H9 (cell line): Measurements from ENCODE around the gene GLRA2. TPM values are rescaled to one million over a fixed set of nuclear protein-coding genes. Genes with fewer than 3 reads are reported as not detected.

Experiments used
- DNase-seq: peaks from one replicate; pipeline ENCODE4 v3.0.0-alpha.2; 2017
- H2AFZ ChIP-seq: one replicate; pipeline ENCODE4 v1.6.1; 2013; ENCODE audit warnings: mild to moderate bottlenecking, low read length, control low read depth, moderate library complexity
- H2AK5ac ChIP-seq: 2 replicates; pipeline ENCODE4 v1.6.1; 2013; ENCODE audit warnings: low read length, control low read depth, mixed read lengths; ENCODE audit not compliant: insufficient read length
- H2BK120ac ChIP-seq: one replicate; pipeline ENCODE4 v1.6.1; 2013; ENCODE audit warnings: low read depth, mild to moderate bottlenecking, low read length, control low read depth, inconsistent platforms; ENCODE audit not compliant: poor library complexity, severe bottlenecking
- H2BK12ac ChIP-seq: 2 replicates; pipeline ENCODE4 v1.6.1; 2013; ENCODE audit warnings: low read length, control low read depth, mixed read lengths, low read depth; ENCODE audit not compliant: insufficient read length
- H2BK15ac ChIP-seq: 2 replicates; pipeline ENCODE4 v1.6.1; 2013; ENCODE audit warnings: low read depth, low read length, control low read depth
- H2BK20ac ChIP-seq: one replicate; pipeline ENCODE4 v1.6.1; 2013; ENCODE audit warnings: low read depth, mild to moderate bottlenecking, low read length, control low read depth, inconsistent platforms; ENCODE audit not compliant: poor library complexity, severe bottlenecking
- H2BK5ac ChIP-seq: 2 replicates; pipeline ENCODE4 v1.6.1; 2013; ENCODE audit warnings: low read length, control low read depth, mixed read lengths; ENCODE audit not compliant: insufficient read length
- H3K14ac ChIP-seq: 2 replicates; pipeline ENCODE4 v1.6.1; 2013; ENCODE audit warnings: low read length, control low read depth; ENCODE audit not compliant: insufficient read depth
- H3K18ac ChIP-seq: 2 replicates; pipeline ENCODE4 v1.6.1; 2013; ENCODE audit warnings: low read depth, mild to moderate bottlenecking, mixed read lengths, low read length, control low read depth; ENCODE audit not compliant: insufficient read length
- H3K23ac ChIP-seq: 2 replicates; pipeline ENCODE4 v1.6.1; 2013; ENCODE audit warnings: low read length, control low read depth, mixed read lengths, low read depth; ENCODE audit not compliant: insufficient read length
- H3K23me2 ChIP-seq: 2 replicates; pipeline ENCODE4 v1.6.1; 2013; ENCODE audit warnings: low read depth, mild to moderate bottlenecking, mixed read lengths, low read length, control low read depth; ENCODE audit not compliant: insufficient read length, poor library complexity, severe bottlenecking
- H3K27ac ChIP-seq: 2 replicates; pipeline ENCODE4 v1.5.1; 2013; ENCODE audit warnings: low read length, control low read depth, mixed read lengths, low read depth; ENCODE audit not compliant: insufficient read length
- H3K27me3 ChIP-seq: 2 replicates; pipeline ENCODE4 v1.6.1; 2013; ENCODE audit warnings: low read length, control low read depth, inconsistent platforms; ENCODE audit not compliant: insufficient read depth
- H3K4ac ChIP-seq: 2 replicates; pipeline ENCODE4 v1.6.1; 2013; ENCODE audit warnings: low read depth, mild to moderate bottlenecking, control low read depth, inconsistent platforms, low read length, moderate library complexity
- H3K4me1 ChIP-seq: 2 replicates; pipeline ENCODE4 v1.6.1; 2013; ENCODE audit warnings: low read length, control low read depth, inconsistent platforms; ENCODE audit not compliant: insufficient read depth
- H3K4me2 ChIP-seq: 2 replicates; pipeline ENCODE4 v1.6.1; 2013; ENCODE audit warnings: low read length, control low read depth, mixed read lengths; ENCODE audit not compliant: insufficient read length, insufficient read depth
- H3K56ac ChIP-seq: 2 replicates; pipeline ENCODE4 v1.6.1; 2013; ENCODE audit warnings: low read depth, mild to moderate bottlenecking, mixed read lengths, low read length, control low read depth; ENCODE audit not compliant: insufficient read length
- H3K79me1 ChIP-seq: 2 replicates; pipeline ENCODE4 v1.6.1; 2013; ENCODE audit warnings: low read depth, mild to moderate bottlenecking, moderate library complexity, low read length, control low read depth, inconsistent platforms; ENCODE audit not compliant: insufficient read depth, poor library complexity, severe bottlenecking
- H3K79me2 ChIP-seq: 2 replicates; pipeline ENCODE4 v1.6.1; 2013; ENCODE audit warnings: low read length, control low read depth, inconsistent platforms; ENCODE audit not compliant: insufficient read depth
- H3K9ac ChIP-seq: 2 replicates; pipeline ENCODE4 v1.6.1; 2013; ENCODE audit warnings: low read length, control low read depth, mixed read lengths; ENCODE audit not compliant: insufficient read length; ENCODE audit errors: extremely low read depth
- H3K9me3 ChIP-seq: one replicate; pipeline ENCODE4 v1.6.1; 2013; ENCODE audit warnings: low read depth, low read length, inconsistent platforms; ENCODE audit not compliant: control insufficient read depth
- H3T11ph ChIP-seq: one replicate; pipeline ENCODE4 v1.6.1; 2013; ENCODE audit warnings: mild to moderate bottlenecking, low read length, control low read depth, inconsistent platforms
- H4K20me1 ChIP-seq: one replicate; pipeline ENCODE4 v1.6.1; 2013; ENCODE audit not compliant: control insufficient read depth, insufficient read length, insufficient read depth
- H4K5ac ChIP-seq: 2 replicates; pipeline ENCODE4 v1.6.1; 2013; ENCODE audit warnings: low read depth, mild to moderate bottlenecking, mixed read lengths, low read length, control low read depth; ENCODE audit not compliant: insufficient read length
- H4K8ac ChIP-seq: replicated peaks from 2 replicates; pipeline ENCODE4 v1.6.1; 2013; ENCODE audit warnings: low read length, control low read depth, mixed read lengths, low read depth; ENCODE audit not compliant: insufficient read length
- H4K91ac ChIP-seq: 2 replicates; pipeline ENCODE4 v1.6.1; 2013; ENCODE audit warnings: low read depth, mild to moderate bottlenecking, moderate library complexity, mixed read lengths, low read length, control low read depth; ENCODE audit not compliant: insufficient read length
- H3K27ac Mint-ChIP-seq, 3 experiments: 2 replicates in 2 of 3; 3 replicates in 1 of 3; pipeline ENCODE4 v1.8.0; 2020 to 2021; ENCODE audit warnings: mixed read lengths in 3 of 3, mild to moderate bottlenecking in 1 of 3, moderate library complexity in 1 of 3
- H3K27me3 Mint-ChIP-seq: 2 replicates; pipeline ENCODE4 v1.8.0; 2021; ENCODE audit warnings: low read depth, mild to moderate bottlenecking, moderate library complexity, mixed read lengths
- H3K36me3 Mint-ChIP-seq, 3 experiments: 2 replicates in 2 of 3; 3 replicates in 1 of 3; pipeline ENCODE4 v1.8.0; 2020 to 2021; ENCODE audit warnings: low read depth in 3 of 3, mixed read lengths in 3 of 3; ENCODE audit not compliant: insufficient read depth in 1 of 3
- H3K4me1 Mint-ChIP-seq, 2 experiments: 2 replicates each; pipeline ENCODE4 v1.8.0; 2020; ENCODE audit warnings: mixed read lengths in 2 of 2
- H3K4me3 Mint-ChIP-seq, 2 experiments: 2 replicates in 1 of 2; 3 replicates in 1 of 2; pipeline ENCODE4 v1.8.0; 2020 to 2021; ENCODE audit warnings: mild to moderate bottlenecking in 2 of 2, mixed read lengths in 2 of 2, moderate library complexity in 1 of 2
- H3K9me3 Mint-ChIP-seq, 2 experiments: 2 replicates in 1 of 2; 3 replicates in 1 of 2; pipeline ENCODE4 v1.8.0; 2020; ENCODE audit warnings: mild to moderate bottlenecking in 2 of 2, mixed read lengths in 2 of 2, moderate library complexity in 1 of 2
- total RNA-seq: library from RNA; stranded (reverse); gene quantifications from 2 replicates; pipeline ENCODE4 v1.2.1, GENCODE V29; 2021
- TF ChIP-seq, protein P1 (sequence below): fragments of 200-600 bp; sonication (generic); conservative IDR thresholded peaks from 3 replicates; pipeline ENCODE4 v1.8.0; 2021; ENCODE audit warnings: antibody characterized with exemption, mild to moderate bottlenecking

The GLRA2 gene
- total RNA-seq, 1 experiment from 2014 or later = not detected

DNA sequence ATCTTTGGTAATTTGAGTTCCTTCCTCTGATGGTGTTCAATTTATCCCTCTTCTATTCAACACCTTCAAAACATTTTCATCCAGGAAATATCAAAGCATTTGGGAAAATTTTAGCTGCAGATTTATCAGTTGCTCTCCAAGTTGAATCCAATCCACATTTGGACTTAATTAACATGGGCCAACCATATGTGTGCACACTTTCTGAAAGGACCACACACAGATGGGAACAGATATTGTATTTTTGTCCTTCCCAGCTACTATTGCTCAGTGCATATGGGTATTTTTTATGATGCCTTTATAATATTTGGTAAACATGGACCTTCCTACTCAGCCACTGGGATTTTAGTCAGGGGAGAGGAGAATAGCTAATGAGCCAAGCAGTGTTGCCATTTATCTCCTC, 65.2 kb downstream of the GLRA2 start:
- Histone ChIP-seq H3K14ac (no peak overlapping the region), H4K8ac (no peak overlapping the region), H2BK20ac (no peak overlapping the region), H3K79me1 (no peaks in the 10 kb centered on the region), H3K79me2 (no peaks in the 10 kb centered on the region), H2BK12ac (no peak overlapping the region), H3K27ac (no peak overlapping the region), H3K18ac (no peak overlapping the region), H4K20me1 (no peaks in the 10 kb centered on the region), H2BK5ac (no peak overlapping the region), H3K4ac (no peak overlapping the region), H3K23me2 (no peaks in the 10 kb centered on the region), H3K4me2 (no peak overlapping the region), H4K5ac (no peak overlapping the region), H2BK120ac (no peak overlapping the region), H3K9ac (no peak overlapping the region), H2AK5ac (no peak overlapping the region), H3T11ph (no peak overlapping the region), H3K4me1 (peaks cover 3% of the 10 kb centered on the region; the same call in 1 of the 2 replicates), H2AFZ (no peak overlapping the region), H3K23ac (no peak overlapping the region), H4K91ac (no peak overlapping the region), H3K27me3 (no peaks in the 10 kb centered on the region), H2BK15ac (no peak overlapping the region), H3K9me3 (peaks cover 5% of the 10 kb centered on the region), H3K56ac (no peak overlapping the region)
- Mint-ChIP-seq H3K27ac (no peak overlapping the region), H3K36me3 (peaks cover 0 to 4% (median 0%) of the 10 kb centered on the region in 3 experiments; a peak in 2 of 7 replicates), H3K27me3 (no peaks in the 10 kb centered on the region; the same call in 1 of the 2 replicates), H3K9me3 (peaks cover 67 to 72% of the 10 kb centered on the region in 2 experiments), H3K4me1 (peaks cover 22 to 24% of the 10 kb centered on the region in 2 experiments), H3K4me3 (no peak overlapping the region)
- TF ChIP-seq, protein P1, sequence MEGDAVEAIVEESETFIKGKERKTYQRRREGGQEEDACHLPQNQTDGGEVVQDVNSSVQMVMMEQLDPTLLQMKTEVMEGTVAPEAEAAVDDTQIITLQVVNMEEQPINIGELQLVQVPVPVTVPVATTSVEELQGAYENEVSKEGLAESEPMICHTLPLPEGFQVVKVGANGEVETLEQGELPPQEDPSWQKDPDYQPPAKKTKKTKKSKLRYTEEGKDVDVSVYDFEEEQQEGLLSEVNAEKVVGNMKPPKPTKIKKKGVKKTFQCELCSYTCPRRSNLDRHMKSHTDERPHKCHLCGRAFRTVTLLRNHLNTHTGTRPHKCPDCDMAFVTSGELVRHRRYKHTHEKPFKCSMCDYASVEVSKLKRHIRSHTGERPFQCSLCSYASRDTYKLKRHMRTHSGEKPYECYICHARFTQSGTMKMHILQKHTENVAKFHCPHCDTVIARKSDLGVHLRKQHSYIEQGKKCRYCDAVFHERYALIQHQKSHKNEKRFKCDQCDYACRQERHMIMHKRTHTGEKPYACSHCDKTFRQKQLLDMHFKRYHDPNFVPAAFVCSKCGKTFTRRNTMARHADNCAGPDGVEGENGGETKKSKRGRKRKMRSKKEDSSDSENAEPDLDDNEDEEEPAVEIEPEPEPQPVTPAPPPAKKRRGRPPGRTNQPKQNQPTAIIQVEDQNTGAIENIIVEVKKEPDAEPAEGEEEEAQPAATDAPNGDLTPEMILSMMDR = no peak
- DNase-seq = no peak
